Bronchus fibroblast of lung (primary cell): ENCODE data around the gene INTS14. TPM values are rescaled to one million over a fixed set of nuclear protein-coding genes. Genes with fewer than 3 reads are reported as not detected.

Experiments used
- total RNA-seq: library from RNA; depleted of rRNA; stranded (reverse); fragments of >200 nt; gene quantifications from 2 replicates; pipeline ENCODE4 v1.2.3, GENCODE V29; 2015

INTS14 gene
- 29.9 and 31.8 TPM in 2 replicates for total RNA-seq

DNA sequence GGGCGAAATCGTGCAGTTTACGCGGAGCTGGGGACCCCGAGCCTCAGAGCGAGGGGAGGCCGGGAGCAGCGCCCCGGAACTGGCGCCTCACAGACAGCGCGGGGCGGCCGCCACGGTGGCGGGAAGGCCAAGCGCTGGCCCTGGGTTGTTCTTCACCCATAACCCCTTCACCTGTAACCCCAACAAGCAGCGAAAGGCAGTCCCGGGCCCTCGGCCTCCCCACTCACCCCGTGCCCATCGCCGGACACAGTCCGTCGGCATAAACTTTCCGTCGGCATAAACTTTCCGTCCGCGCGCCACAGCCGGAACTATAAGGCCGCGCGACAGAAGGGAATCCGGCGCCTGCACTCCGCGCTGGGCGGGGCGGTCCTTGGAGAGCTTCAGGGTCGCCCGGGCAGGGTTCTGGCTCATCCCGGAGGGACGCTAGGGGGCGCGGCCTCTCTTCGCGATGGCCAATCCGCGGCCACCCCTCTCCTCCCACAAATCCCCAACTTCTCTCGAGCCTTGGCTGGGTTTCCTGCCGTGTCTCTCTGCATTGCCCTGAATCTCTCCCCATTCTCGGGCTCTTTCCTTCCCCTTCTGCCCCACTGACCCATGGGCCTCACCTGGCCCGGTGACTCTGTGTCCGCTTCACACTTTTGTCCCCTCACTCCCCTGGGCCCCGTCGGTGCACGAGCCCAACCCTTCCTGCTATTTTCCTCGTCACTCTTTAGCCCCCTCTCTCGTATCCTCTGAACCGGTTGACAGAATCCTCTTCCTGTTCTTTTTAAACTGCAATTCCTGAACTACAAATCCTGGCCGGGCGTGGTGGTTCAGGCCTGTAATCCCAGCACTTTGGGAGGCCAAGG, at the start of gene INTS14:
TSS of gene INTS14 (minus strand) at position 261 of the 848 bp plus-strand sequence. CDS start 3,751 bp downstream, outside the sequence.

DNA sequence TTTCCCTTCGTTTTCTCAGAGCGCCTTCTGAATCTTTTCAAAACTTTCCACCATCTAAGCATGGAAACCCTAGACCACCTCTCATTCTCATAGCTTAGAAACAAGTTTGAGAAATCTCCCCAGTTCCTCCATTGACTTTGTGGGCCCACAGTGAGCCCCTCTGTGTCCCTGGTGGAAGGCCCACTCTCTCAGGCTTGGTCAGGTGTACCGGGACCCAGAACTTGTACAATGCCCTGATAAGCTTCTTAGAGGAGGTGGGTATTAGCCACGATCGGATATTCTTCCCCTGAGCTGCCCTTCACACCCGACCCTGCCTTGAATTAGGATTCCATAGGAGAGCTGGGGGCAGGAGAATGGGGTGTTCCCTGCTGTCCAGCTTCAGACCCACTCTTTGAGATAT, 10.7 kb upstream of the INTS14 start, which contains the start of gene SLC24A1:
TSS of gene SLC24A1 (plus strand) at position 301 of the 400 bp plus-strand sequence. CDS start 2,143 bp downstream, outside the sequence.

DNA sequence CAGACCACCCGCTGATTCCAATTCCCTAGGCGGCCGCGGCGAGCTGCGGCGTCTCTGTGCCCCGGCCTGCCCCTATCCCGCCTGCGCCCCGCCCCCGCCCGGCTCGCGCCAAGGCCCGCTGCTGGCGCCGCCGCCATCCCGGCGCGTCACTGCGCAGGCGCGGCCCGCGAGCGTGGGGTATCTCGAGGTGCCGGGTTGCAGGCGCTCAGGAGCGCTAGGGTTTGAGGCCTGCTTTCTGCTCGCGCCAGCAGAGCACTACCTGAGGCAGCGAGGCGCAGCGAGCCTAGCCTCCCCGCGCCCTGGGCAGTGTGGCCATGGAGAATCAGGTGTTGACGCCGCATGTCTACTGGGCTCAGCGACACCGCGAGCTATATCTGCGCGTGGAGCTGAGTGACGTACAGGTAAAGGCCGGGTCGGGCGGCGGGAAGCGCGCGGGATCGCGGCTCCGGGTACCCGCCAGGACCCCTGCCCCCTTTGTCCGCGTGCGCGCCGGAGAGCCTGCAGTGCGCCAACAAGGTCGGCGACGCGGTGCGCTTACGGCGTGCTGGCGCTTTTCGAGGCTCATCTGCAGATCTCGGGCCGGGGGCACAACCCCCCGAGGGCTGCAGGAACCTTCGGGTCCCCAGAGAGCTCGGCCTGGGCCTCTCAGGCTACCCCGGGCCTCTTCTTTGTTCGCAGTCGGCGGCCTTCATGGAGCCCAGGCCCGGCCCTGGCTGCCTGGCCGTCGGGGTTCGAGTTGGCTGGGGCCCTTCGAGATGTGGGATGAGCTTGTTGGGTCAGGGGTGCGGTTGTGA, 80.4 kb downstream of the INTS14 start, which contains the start of gene HACD3:
TSS of gene HACD3 (plus strand) at position 146 of the 794 bp plus-strand sequence. CDS start at position 315, 169 bp downstream.

Other genes starting within 250 kb of the INTS14 start
- gene IGDCC3, start 233.1 kb downstream of the INTS14 start, total RNA-seq: under 0.01 TPM in 1 of 2 replicates, not detected in the other
- gene IGDCC4, start 188.2 kb downstream of the INTS14 start, total RNA-seq: 1.3 and 1.5 TPM in 2 replicates
- gene DPP8, start 93.4 kb downstream of the INTS14 start, total RNA-seq: 13.5 and 14.6 TPM in 2 replicates
- gene HACD3, start 80.7 kb downstream of the INTS14 start, total RNA-seq: 67.8 and 73.6 TPM in 2 replicates
- gene SLC24A1, start 10.8 kb upstream of the INTS14 start, total RNA-seq: 6.1 and 7.7 TPM in 2 replicates
- 6.5 and 8.2 TPM in 2 replicates for gene DENND4A, start 181.2 kb upstream of the INTS14 start, total RNA-seq